K562 (cell line): ENCODE results near the gene ABHD12. TPM values are rescaled to one million over a fixed set of nuclear protein-coding genes. Genes with fewer than 3 reads are reported as not detected.

Experiments used
- ATAC-seq: fragments of 200-7000 bp; cut with Tn5 transposase; 3 replicates; pipeline ENCODE4 v1.9.1; 2020; ENCODE audit warnings: moderate library complexity
- BruUV-seq: library from RNA; stranded (reverse); fragments of 400-500 nt; replicated peaks from 2 replicates; lab custom pipeline; 2021; lab: Mats Ljungman, UMichigan
- CTCF ChIA-PET: fragments of 300-600 bp; formaldehyde crosslinking; extraction: SDS; loops from one replicate; lab custom pipeline; 2021; ENCODE audit warnings: low intra/inter-chr PET ratio; lab: Yijun Ruan, JAX
- POLR2A ChIA-PET: fragments of 300-600, 350-650 bp; sonication (Branson Sonifier 250); formaldehyde crosslinking; extraction: SDS; loops from one replicate; lab custom pipeline; 2021; ENCODE audit warnings: antibody characterized with exemption, inconsistent platforms; lab: Yijun Ruan, JAX
- DNase-seq, 4 experiments: peaks; one replicate each; pipeline versions ENCODE4 v3.0.0 to v3.0.0-alpha.2; 2011 to 2018; ENCODE audit warnings: low spot score in 3 of 4, mixed read lengths in 3 of 4; ENCODE audit errors: extremely low read depth in 1 of 4
- FAIRE-seq: peaks from 2 replicates; lab custom pipeline; 2011; peaks lifted over from hg19 to GRCh38; lab: Jason Lieb, UNC
- H2AFZ ChIP-seq: 2 replicates; pipeline ENCODE4 v1.6.0; 2011; ENCODE audit warnings: low read depth, low read length, control low read depth, inconsistent platforms
- H3K27ac ChIP-seq: fragments of 200-600 bp; 3 replicates; pipeline ENCODE4 v1.8.0; 2011; ENCODE audit warnings: low read depth, mild to moderate bottlenecking, control low read depth, inconsistent platforms, low read length, moderate library complexity, mixed read lengths; ENCODE audit errors: extremely low read depth
- H3K27me3 ChIP-seq, 2 experiments: fragments of 300-600 bp in 1 of 2; 2 replicates in 1 of 2; 3 replicates in 1 of 2; pipeline versions ENCODE4 v1.6.0 to v1.8.0; 2011; ENCODE audit warnings: inconsistent platforms in 2 of 2, low read length in 2 of 2, mild to moderate bottlenecking in 1 of 2, mixed read lengths in 1 of 2, moderate library complexity in 1 of 2; ENCODE audit not compliant: control insufficient read depth in 2 of 2, insufficient read depth in 2 of 2
- H3K36me3 ChIP-seq: fragments of 300-600 bp; 3 replicates; pipeline ENCODE4 v1.8.0; 2011; ENCODE audit warnings: mild to moderate bottlenecking, low read length, inconsistent platforms; ENCODE audit not compliant: control insufficient read depth, insufficient read depth
- H3K4me1 ChIP-seq, 2 experiments: fragments of 200-600 bp in 1 of 2; replicated peaks in 1 of 2; 2 replicates in 1 of 2; 3 replicates in 1 of 2; pipeline versions ENCODE4 v1.5.1 to v1.8.0; 2011; ENCODE audit warnings: inconsistent platforms in 2 of 2, low read length in 2 of 2, mild to moderate bottlenecking in 1 of 2, mixed read lengths in 1 of 2, moderate library complexity in 1 of 2; ENCODE audit not compliant: control insufficient read depth in 2 of 2, insufficient read depth in 2 of 2
- H3K4me2 ChIP-seq: 2 replicates; pipeline ENCODE4 v1.6.1; 2011; ENCODE audit warnings: low read length, control low read depth, inconsistent platforms, mixed read lengths; ENCODE audit not compliant: insufficient read depth
- H3K4me3 ChIP-seq: fragments of 200-600 bp; sonication (generic), shearing (Covaris generic); 2 replicates; pipeline ENCODE4 v1.5.1; 2016; ENCODE audit warnings: control low read depth, inconsistent platforms
- H3K79me2 ChIP-seq: fragments of 200-600 bp; 3 replicates; pipeline ENCODE4 v1.8.0; 2011; ENCODE audit warnings: low read length, inconsistent platforms; ENCODE audit not compliant: control insufficient read depth, insufficient read depth
- H3K9ac ChIP-seq, 2 experiments: 2 replicates each; pipeline versions ENCODE4 v1.6.0 to v1.6.1; 2011; ENCODE audit warnings: low read depth in 2 of 2, low read length in 2 of 2, control low read depth in 1 of 2, inconsistent platforms in 1 of 2, mild to moderate bottlenecking in 1 of 2, mixed read lengths in 1 of 2; ENCODE audit not compliant: insufficient read depth in 1 of 2
- H3K9me1 ChIP-seq: one replicate; pipeline ENCODE4 v1.6.0; 2011; ENCODE audit warnings: inconsistent platforms, mild to moderate bottlenecking, low read length, moderate library complexity; ENCODE audit not compliant: control insufficient read depth, insufficient read depth
- H3K9me3 ChIP-seq: replicated peaks from 2 replicates; pipeline ENCODE4 v1.5.1; 2011; ENCODE audit warnings: low read depth, low read length, inconsistent platforms; ENCODE audit not compliant: control insufficient read depth, insufficient read depth
- H4K20me1 ChIP-seq: replicated peaks from 2 replicates; pipeline ENCODE4 v1.6.1; 2011; ENCODE audit warnings: low read length, inconsistent platforms, mixed read lengths; ENCODE audit not compliant: control insufficient read depth, insufficient read depth
- BACH1 ChIP-seq: fragments of 200-800 bp; sonication (Bioruptor generic); IDR thresholded peaks from 2 replicates; pipeline ENCODE4 v1.6.1; 2016; ENCODE audit warnings: missing genetic modification characterization, missing compliant biosample characterization
- CBFA2T2 ChIP-seq: fragments of 450-650 bp; conservative IDR thresholded peaks from 2 replicates; pipeline ENCODE4 v1.6.1; 2017; ENCODE audit warnings: mild to moderate bottlenecking
- ETS1 ChIP-seq: conservative IDR thresholded peaks from 2 replicates; pipeline ENCODE4 v1.6.1; 2011; ENCODE audit warnings: low read depth, mild to moderate bottlenecking, low read length; ENCODE audit not compliant: control insufficient read depth
- LARP7 ChIP-seq: fragments of 450-650 bp; IDR thresholded peaks from 2 replicates; pipeline ENCODE4 v1.6.1; 2016
- PHF8 ChIP-seq: fragments of 200-600 bp; sonication (generic); IDR thresholded peaks from 2 replicates; pipeline ENCODE4 v1.6.1; 2012; ENCODE audit warnings: mixed run types, mild to moderate bottlenecking, inconsistent platforms, low read length, moderate library complexity, borderline replicate concordance
- TBP ChIP-seq: optimal IDR thresholded peaks from 2 replicates; pipeline ENCODE3; 2011; ENCODE audit warnings: low read depth, low read length, improper control_type of control experiment
- ZNF696 ChIP-seq: fragments of 250-450 bp; sonication (Bioruptor Pico); conservative IDR thresholded peaks from 2 replicates; pipeline ENCODE4 v1.4.0; 2020; ENCODE audit warnings: mild to moderate bottlenecking, moderate library complexity
- ZNF780A ChIP-seq: fragments of 250-450 bp; sonication (Bioruptor Pico); IDR thresholded peaks from 2 replicates; pipeline ENCODE4 v1.5.0; 2021; ENCODE audit warnings: mild to moderate bottlenecking
- WGBS: fragments of 100-300 bp; shearing (Covaris generic); methylation state at CpG from one replicate; pipeline ENCODE4 v1.1.6; 2016; ENCODE audit warnings: low coverage, mixed read lengths; ENCODE audit not compliant: insufficient coverage; ENCODE audit errors: missing lambda C conversion rate; 5-methylcytosine and 5-hydroxymethylcytosine counted together
- in situ Hi-C: fragments of 300-500 bp; cut with MboI; formaldehyde crosslinking; loops from 4 replicates; pipeline ENCODE4 v1.15.0; 2018; ENCODE audit warnings: inconsistent platforms, mixed read lengths
- intact Hi-C: fragments of 100-400 bp; cut with micrococcal nuclease; formaldehyde crosslinking; loops from 2 replicates; pipeline ENCODE4 v1.14.2; 2022
- polyA plus RNA-seq, 8 experiments: library from polyadenylated mRNA; depleted of rRNA in 4 of 8; stranded (reverse) in 5 of 8; unstranded in 3 of 8; fragments of >200 nt; fragmentation: Nextera tagmentation in 2 of 8; fragmentation: Illumina TruSeq in 1 of 8; extraction: Ambion mirVana in 2 of 8; extraction: Trizol in 1 of 8; gene quantifications; 2 replicates each; pipeline versions ENCODE4 v1.2.1 to v1.2.3, GENCODE V29; 2011 to 2014; ENCODE audit warnings: inconsistent platforms in 1 of 8, missing spikeins in 1 of 8
- total RNA-seq, 7 experiments: library from RNA; depleted of rRNA in 6 of 7; stranded (reverse); fragments of >200 nt in 6 of 7; fragmentation: Illumina TruSeq in 2 of 7; extraction: Trizol in 2 of 7; gene quantifications; 2 replicates each; pipeline versions ENCODE4 v1.2.1 to v1.2.3, GENCODE V29; 2011 to 2021; ENCODE audit warnings: low replicate concordance in 1 of 7
- TF ChIP-seq, protein P1 (sequence below): fragments of 450-650 bp; IDR thresholded peaks from 2 replicates; pipeline ENCODE4 v1.6.1; 2016; ENCODE audit warnings: low read depth
- TF ChIP-seq, protein P2 (sequence below): fragments of 450-650 bp; IDR thresholded peaks from 2 replicates; pipeline ENCODE4 v1.6.1; 2017; ENCODE audit warnings: antibody characterized with exemption, mild to moderate bottlenecking

ABHD12 gene
- total and polyA plus RNA-seq, 9 of the 15 experiments (the other 6 are each of a cell fraction or from before 2014, with no cell fraction given): 0.65 to 15.6 (median 9.1) TPM

DNA sequence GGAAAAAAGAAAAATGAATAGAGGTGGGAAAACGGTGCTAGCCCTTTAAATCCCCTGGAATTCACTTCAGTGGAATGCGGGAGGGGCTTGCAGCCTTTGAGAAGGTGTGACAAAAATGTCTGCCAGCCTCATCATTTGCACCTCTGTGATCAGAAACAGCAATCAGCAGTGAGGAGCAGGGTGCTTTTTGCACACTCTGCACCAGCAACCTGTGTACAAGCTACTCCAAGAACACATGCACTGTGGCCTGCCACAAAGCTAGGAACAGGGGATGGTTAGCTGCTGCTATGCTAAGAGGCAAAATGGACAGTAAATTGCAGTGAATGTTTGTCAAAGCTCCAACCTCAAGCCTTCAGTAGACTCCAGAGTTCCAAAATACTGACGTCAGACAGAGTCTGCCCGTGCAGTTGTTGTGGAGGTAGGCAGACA lies 46.5 kb upstream of the ABHD12 start:
- H3K4me1 ChIP-seq: no peaks in the 10 kb centered on the region
- no peak overlapping the region for H3K27ac ChIP-seq
- DNase-seq (no peak), ATAC-seq (no peak), FAIRE-seq (no peak)
- H4K20me1 ChIP-seq: no peaks in the 10 kb centered on the region
- H3K4me2 ChIP-seq: no peak overlapping the region
- H3K4me3 ChIP-seq: no peak overlapping the region
- H3K9me1 ChIP-seq: no peaks in the 10 kb centered on the region
- no peaks in the 10 kb centered on the region for H3K79me2 ChIP-seq
- CTCF ChIA-PET: no interaction called here
- 78% methylated on average over 4 of the region's 4 CpGs for WGBS
- H2AFZ ChIP-seq: no peak overlapping the region
- H3K36me3 ChIP-seq: peaks cover 56% of the 10 kb centered on the region; the same call in 1 of the 3 replicates
- intact Hi-C loops: no loop called here
- POLR2A ChIA-PET: no interaction called here
- no peak overlapping the region for H3K9ac ChIP-seq
- in situ Hi-C loops: no loop called here
- no peaks in the 10 kb centered on the region for H3K27me3 ChIP-seq
- no TSS peak for BruUV-seq
- H3K9me3 ChIP-seq: no peaks in the 10 kb centered on the region
- no peak for TF ChIP-seq ETS1
- no peak for TF ChIP-seq ZNF780A (CRISPR knock-in tag)
- TF ChIP-seq LARP7: no peak
- no peak for TF ChIP-seq CBFA2T2
- TF ChIP-seq BACH1 (tag): no peak
- TF ChIP-seq TBP: no peak
- TF ChIP-seq ZNF696 (CRISPR knock-in tag): no peak
- TF ChIP-seq, protein P1, sequence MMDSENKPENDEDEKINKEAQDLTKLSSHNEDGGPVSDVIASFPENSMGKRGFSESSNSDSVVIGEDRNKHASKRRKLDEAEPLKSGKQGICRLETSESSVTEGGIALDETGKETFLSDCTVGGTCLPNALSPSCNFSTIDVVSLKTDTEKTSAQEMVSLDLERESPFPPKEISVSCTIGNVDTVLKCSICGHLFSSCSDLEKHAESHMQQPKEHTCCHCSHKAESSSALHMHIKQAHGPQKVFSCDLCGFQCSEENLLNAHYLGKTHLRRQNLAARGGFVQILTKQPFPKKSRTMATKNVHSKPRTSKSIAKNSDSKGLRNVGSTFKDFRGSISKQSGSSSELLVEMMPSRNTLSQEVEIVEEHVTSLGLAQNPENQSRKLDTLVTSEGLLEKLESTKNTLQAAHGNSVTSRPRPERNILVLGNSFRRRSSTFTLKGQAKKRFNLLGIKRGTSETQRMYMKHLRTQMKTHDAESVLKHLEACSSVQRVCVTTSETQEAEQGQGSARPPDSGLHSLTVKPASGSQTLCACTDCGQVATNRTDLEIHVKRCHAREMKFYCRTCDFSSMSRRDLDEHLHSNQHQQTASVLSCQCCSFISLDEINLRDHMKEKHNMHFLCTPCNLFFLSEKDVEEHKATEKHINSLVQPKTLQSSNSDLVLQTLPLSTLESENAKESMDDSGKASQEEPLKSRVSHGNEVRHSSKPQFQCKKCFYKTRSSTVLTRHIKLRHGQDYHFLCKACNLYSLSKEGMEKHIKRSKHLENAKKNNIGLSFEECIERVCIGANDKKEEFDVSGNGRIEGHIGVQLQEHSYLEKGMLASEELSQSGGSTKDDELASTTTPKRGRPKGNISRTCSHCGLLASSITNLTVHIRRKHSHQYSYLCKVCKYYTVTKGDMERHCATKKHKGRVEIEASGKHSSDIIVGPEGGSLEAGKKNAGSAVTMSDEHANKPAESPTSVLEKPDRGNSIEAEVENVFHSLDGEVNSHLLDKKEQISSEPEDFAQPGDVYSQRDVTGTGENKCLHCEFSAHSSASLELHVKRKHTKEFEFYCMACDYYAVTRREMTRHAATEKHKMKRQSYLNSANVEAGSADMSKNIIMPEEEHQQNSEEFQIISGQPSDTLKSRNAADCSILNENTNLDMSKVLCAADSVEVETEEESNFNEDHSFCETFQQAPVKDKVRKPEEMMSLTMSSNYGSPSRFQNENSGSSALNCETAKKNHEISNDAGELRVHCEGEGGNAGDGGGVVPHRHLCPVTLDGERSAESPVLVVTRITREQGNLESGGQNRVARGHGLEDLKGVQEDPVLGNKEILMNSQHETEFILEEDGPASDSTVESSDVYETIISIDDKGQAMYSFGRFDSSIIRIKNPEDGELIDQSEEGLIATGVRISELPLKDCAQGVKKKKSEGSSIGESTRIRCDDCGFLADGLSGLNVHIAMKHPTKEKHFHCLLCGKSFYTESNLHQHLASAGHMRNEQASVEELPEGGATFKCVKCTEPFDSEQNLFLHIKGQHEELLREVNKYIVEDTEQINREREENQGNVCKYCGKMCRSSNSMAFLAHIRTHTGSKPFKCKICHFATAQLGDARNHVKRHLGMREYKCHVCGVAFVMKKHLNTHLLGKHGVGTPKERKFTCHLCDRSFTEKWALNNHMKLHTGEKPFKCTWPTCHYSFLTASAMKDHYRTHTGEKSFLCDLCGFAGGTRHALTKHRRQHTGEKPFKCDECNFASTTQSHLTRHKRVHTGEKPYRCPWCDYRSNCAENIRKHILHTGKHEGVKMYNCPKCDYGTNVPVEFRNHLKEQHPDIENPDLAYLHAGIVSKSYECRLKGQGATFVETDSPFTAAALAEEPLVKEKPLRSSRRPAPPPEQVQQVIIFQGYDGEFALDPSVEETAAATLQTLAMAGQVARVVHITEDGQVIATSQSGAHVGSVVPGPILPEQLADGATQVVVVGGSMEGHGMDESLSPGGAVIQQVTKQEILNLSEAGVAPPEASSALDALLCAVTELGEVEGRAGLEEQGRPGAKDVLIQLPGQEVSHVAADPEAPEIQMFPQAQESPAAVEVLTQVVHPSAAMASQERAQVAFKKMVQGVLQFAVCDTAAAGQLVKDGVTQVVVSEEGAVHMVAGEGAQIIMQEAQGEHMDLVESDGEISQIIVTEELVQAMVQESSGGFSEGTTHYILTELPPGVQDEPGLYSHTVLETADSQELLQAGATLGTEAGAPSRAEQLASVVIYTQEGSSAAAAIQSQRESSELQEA: no peak
- TF ChIP-seq, protein P2, sequence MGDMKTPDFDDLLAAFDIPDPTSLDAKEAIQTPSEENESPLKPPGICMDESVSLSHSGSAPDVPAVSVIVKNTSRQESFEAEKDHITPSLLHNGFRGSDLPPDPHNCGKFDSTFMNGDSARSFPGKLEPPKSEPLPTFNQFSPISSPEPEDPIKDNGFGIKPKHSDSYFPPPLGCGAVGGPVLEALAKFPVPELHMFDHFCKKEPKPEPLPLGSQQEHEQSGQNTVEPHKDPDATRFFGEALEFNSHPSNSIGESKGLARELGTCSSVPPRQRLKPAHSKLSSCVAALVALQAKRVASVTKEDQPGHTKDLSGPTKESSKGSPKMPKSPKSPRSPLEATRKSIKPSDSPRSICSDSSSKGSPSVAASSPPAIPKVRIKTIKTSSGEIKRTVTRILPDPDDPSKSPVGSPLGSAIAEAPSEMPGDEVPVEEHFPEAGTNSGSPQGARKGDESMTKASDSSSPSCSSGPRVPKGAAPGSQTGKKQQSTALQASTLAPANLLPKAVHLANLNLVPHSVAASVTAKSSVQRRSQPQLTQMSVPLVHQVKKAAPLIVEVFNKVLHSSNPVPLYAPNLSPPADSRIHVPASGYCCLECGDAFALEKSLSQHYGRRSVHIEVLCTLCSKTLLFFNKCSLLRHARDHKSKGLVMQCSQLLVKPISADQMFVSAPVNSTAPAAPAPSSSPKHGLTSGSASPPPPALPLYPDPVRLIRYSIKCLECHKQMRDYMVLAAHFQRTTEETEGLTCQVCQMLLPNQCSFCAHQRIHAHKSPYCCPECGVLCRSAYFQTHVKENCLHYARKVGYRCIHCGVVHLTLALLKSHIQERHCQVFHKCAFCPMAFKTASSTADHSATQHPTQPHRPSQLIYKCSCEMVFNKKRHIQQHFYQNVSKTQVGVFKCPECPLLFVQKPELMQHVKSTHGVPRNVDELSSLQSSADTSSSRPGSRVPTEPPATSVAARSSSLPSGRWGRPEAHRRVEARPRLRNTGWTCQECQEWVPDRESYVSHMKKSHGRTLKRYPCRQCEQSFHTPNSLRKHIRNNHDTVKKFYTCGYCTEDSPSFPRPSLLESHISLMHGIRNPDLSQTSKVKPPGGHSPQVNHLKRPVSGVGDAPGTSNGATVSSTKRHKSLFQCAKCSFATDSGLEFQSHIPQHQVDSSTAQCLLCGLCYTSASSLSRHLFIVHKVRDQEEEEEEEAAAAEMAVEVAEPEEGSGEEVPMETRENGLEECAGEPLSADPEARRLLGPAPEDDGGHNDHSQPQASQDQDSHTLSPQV: no peak
- no peak for TF ChIP-seq PHF8
